ENCODE measurements around the gene GRM1.
A peak's percentile ranks its signal among the peaks of the same experiment; 100 is the strongest.

GRM1 gene

GRCh38 chr6:146422789-146423375, 394.0 kb downstream of the GRM1 start:
- no peak for TF ChIP-seq CTCF (conservative IDR thresholded peaks at IDR 0.05; ENCODE audit: low read length)
- TF ChIP-seq EZH2phosphoT487 (IDR thresholded peaks at IDR 0.05; ENCODE audit: borderline replicate concordance): no peak
- Histone ChIP-seq H3K36me3 (ENCODE audit: insufficient read depth, low read length) (no peaks in the 10 kb centered on the region), H3K9ac (ENCODE audit: low read depth, low read length, poor library complexity, severe bottlenecking) (peak overlapping the region; percentile 58), H3F3A (ENCODE audit: low read depth) (peaks cover 7% of the 10 kb centered on the region), H4K20me1 (ENCODE audit: insufficient read depth, low read length, poor library complexity, severe bottlenecking) (no peaks in the 10 kb centered on the region), H3K27me3 (ENCODE audit: insufficient read depth, low read length, poor library complexity, severe bottlenecking) (no peaks in the 10 kb centered on the region), H2AFZ (ENCODE audit: low read length) (no peak overlapping the region), H3K9me2 (replicated peaks; ENCODE audit: low read depth, low read length) (no peaks in the 10 kb centered on the region), H3K79me2 (ENCODE audit: insufficient read depth, low read length) (no peaks in the 10 kb centered on the region), H3K4me3 (ENCODE audit: low read length, poor library complexity, severe bottlenecking) (peak overlapping the region; percentile 55), H3K4me2 (ENCODE audit: low read depth, low read length, poor library complexity, severe bottlenecking) (peak overlapping the region; percentile 65), H3K9me3 (ENCODE audit: insufficient read depth, low read depth, low read length) (no peaks in the 10 kb centered on the region), H3K4me1 (ENCODE audit: insufficient read depth, low read length, poor library complexity, severe bottlenecking) (peaks cover 83% of the 10 kb centered on the region)

- peak overlapping the region; percentile 58 for H3K9ac ChIP-seq (ENCODE audit: low read depth, low read length, poor library complexity, severe bottlenecking)
- no peak overlapping the region for H2AFZ ChIP-seq (ENCODE audit: low read length)
- H3K4me1 ChIP-seq (ENCODE audit: insufficient read depth, low read length, poor library complexity, severe bottlenecking): peaks cover 83% of the 10 kb centered on the region
- no peak for TF ChIP-seq EZH2phosphoT487 (IDR thresholded peaks at IDR 0.05; ENCODE audit: borderline replicate concordance)
- TF ChIP-seq CTCF (conservative IDR thresholded peaks at IDR 0.05; ENCODE audit: low read length): no peak
- peak overlapping the region; percentile 65 for H3K4me2 ChIP-seq (ENCODE audit: low read depth, low read length, poor library complexity, severe bottlenecking)
- H3K9me2 ChIP-seq (replicated peaks; ENCODE audit: low read depth, low read length): no peaks in the 10 kb centered on the region
- H3K9me3 ChIP-seq (ENCODE audit: insufficient read depth, low read depth, low read length): no peaks in the 10 kb centered on the region
- H3K4me3 ChIP-seq (ENCODE audit: low read length, poor library complexity, severe bottlenecking): peak overlapping the region; percentile 55
- no peaks in the 10 kb centered on the region for H3K79me2 ChIP-seq (ENCODE audit: insufficient read depth, low read length)
- no peaks in the 10 kb centered on the region for H3K36me3 ChIP-seq (ENCODE audit: insufficient read depth, low read length)
- peaks cover 7% of the 10 kb centered on the region for H3F3A ChIP-seq (ENCODE audit: low read depth)
- no peaks in the 10 kb centered on the region for H3K27me3 ChIP-seq (ENCODE audit: insufficient read depth, low read length, poor library complexity, severe bottlenecking)
- H4K20me1 ChIP-seq (ENCODE audit: insufficient read depth, low read length, poor library complexity, severe bottlenecking): no peaks in the 10 kb centered on the region
Observed at GRCh38 chr6:146423452-146423851, 394.6 kb downstream of the GRM1 start.

- Histone ChIP-seq H4K20me1 (ENCODE audit: insufficient read depth, low read length, poor library complexity, severe bottlenecking) (no peaks in the 10 kb centered on the region), H3K4me3 (ENCODE audit: low read length, poor library complexity, severe bottlenecking) (no peak overlapping the region), H3K36me3 (ENCODE audit: insufficient read depth, low read length) (no peaks in the 10 kb centered on the region), H3K4me2 (ENCODE audit: low read depth, low read length, poor library complexity, severe bottlenecking) (no peak overlapping the region), H3K4me1 (ENCODE audit: insufficient read depth, low read length, poor library complexity, severe bottlenecking) (peaks cover 58% of the 10 kb centered on the region), H3K9ac (ENCODE audit: low read depth, low read length, poor library complexity, severe bottlenecking) (no peak overlapping the region), H3F3A (ENCODE audit: low read depth) (no peaks in the 10 kb centered on the region), H3K9me3 (ENCODE audit: insufficient read depth, low read depth, low read length) (no peaks in the 10 kb centered on the region), H3K27me3 (ENCODE audit: insufficient read depth, low read length, poor library complexity, severe bottlenecking) (no peaks in the 10 kb centered on the region), H3K9me2 (replicated peaks; ENCODE audit: low read depth, low read length) (no peaks in the 10 kb centered on the region), H3K79me2 (ENCODE audit: insufficient read depth, low read length) (no peaks in the 10 kb centered on the region), H2AFZ (ENCODE audit: low read length) (no peak overlapping the region)
- TF ChIP-seq CTCF (conservative IDR thresholded peaks at IDR 0.05; ENCODE audit: low read length): no peak
- no peak for TF ChIP-seq EZH2phosphoT487 (IDR thresholded peaks at IDR 0.05; ENCODE audit: borderline replicate concordance)
Observed at GRCh38 chr6:146426516-146426915, 397.7 kb downstream of the GRM1 start.

Measured in Loucy (cell line).